DOHH2 (cell line): Measurements from ENCODE around the gene GNAS-AS1.
"Not testable (repeated sequence)": the region's sequence is repeated elsewhere in the genome, so short reads cannot be mapped to it uniquely, and the experiment has no call there.

ENCODE experiments used
- H3F3A ChIP-seq: fragments of 200-600 bp; sonication (generic), shearing (Covaris generic); 2 replicates; pipeline ENCODE4 v1.6.0; 2016; ENCODE audit warnings: antibody characterized with exemption, mild to moderate bottlenecking; ENCODE audit not compliant: control insufficient read depth, insufficient read depth
- H3K27ac ChIP-seq: fragments of 200-600 bp; sonication (generic); 2 replicates; pipeline ENCODE4 v1.5.1; 2014; ENCODE audit warnings: low read depth, mild to moderate bottlenecking, low read length, moderate library complexity
- H3K27me3 ChIP-seq: fragments of 200-600 bp; sonication (generic); 2 replicates; pipeline ENCODE4 v1.6.1; 2014; ENCODE audit warnings: mild to moderate bottlenecking, low read length, mixed read lengths; ENCODE audit not compliant: control insufficient read depth
- H3K36me3 ChIP-seq: fragments of 200-600 bp; sonication (generic); 2 replicates; pipeline ENCODE4 v1.6.1; 2014; ENCODE audit warnings: mild to moderate bottlenecking, low read length, moderate library complexity, mixed read lengths; ENCODE audit not compliant: control insufficient read depth
- H3K4me1 ChIP-seq: fragments of 200-600 bp; sonication (generic); 2 replicates; pipeline ENCODE4 v1.6.1; 2014; ENCODE audit warnings: mild to moderate bottlenecking, low read length, mixed read lengths; ENCODE audit not compliant: control insufficient read depth
- H3K4me2 ChIP-seq: fragments of 200-600 bp; sonication (generic); 2 replicates; pipeline ENCODE4 v1.6.0; 2014; ENCODE audit warnings: mild to moderate bottlenecking, low read length, moderate library complexity
- H3K4me3 ChIP-seq: fragments of 200-600 bp; sonication (generic); 2 replicates; pipeline ENCODE4 v1.5.1; 2014; ENCODE audit warnings: mild to moderate bottlenecking, low read length, mixed read lengths
- H3K79me2 ChIP-seq: fragments of 200-600 bp; sonication (generic); 2 replicates; pipeline ENCODE4 v1.6.1; 2014; ENCODE audit warnings: mild to moderate bottlenecking, low read length, mixed read lengths; ENCODE audit not compliant: control insufficient read depth
- H3K9me2 ChIP-seq: fragments of 200-600 bp; sonication (generic); replicated peaks from 2 replicates; pipeline ENCODE4 v1.6.1; 2014; ENCODE audit warnings: mild to moderate bottlenecking, low read length, mixed read lengths; ENCODE audit not compliant: control insufficient read depth
- H3K9me3 ChIP-seq: fragments of 200-600 bp; sonication (generic); 2 replicates; pipeline ENCODE4 v1.6.1; 2014; ENCODE audit warnings: antibody characterized with exemption, low read length, mixed read lengths; ENCODE audit not compliant: control insufficient read depth, insufficient read depth
- H4K20me1 ChIP-seq: fragments of 200-600 bp; sonication (generic); 2 replicates; pipeline ENCODE4 v1.6.0; 2014; ENCODE audit warnings: low read depth, mild to moderate bottlenecking, antibody characterized with exemption, low read length, moderate library complexity; ENCODE audit not compliant: control insufficient read depth, insufficient read depth
- EZH2phosphoT487 ChIP-seq: fragments of 200-600 bp; sonication (generic); IDR thresholded peaks from 2 replicates; pipeline ENCODE4 v1.6.1; 2017; ENCODE audit warnings: borderline replicate concordance, mild to moderate bottlenecking, antibody characterized with exemption, low read length, moderate library complexity, mixed read lengths
- TF ChIP-seq, protein P1 (sequence below): fragments of 200-600 bp; sonication (generic); IDR thresholded peaks from one replicate; pipeline ENCODE4 v1.5.1; 2014; ENCODE audit warnings: antibody characterized with exemption, mild to moderate bottlenecking, low read depth, low read length; ENCODE audit not compliant: poor library complexity, severe bottlenecking

The GNAS-AS1 gene

DNA sequence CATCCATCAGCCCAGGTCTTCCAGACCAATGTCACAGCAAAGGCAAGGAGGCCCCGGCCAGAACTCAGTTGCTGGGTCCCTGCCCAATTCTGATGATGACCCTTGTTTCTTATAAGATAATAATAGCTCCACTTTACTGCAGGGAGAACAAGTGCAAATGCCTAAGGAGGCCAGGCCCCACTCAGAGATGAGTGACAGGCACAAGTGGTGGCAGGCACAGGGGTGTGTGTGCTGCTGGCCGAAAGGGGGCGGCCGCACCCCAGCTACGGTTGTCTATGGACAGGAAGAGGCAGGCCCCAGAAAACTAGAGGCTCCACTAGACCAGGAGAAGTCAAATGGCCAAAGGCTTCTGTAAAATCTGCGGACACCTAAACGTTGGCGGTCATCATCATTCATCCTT lies 28.6 kb downstream of the GNAS-AS1 start:
- no peak overlapping the region for H3K4me3 ChIP-seq
- no peaks in the 10 kb centered on the region for H3K79me2 ChIP-seq
- TF ChIP-seq EZH2phosphoT487, result no peak
- TF ChIP-seq, protein P1, sequence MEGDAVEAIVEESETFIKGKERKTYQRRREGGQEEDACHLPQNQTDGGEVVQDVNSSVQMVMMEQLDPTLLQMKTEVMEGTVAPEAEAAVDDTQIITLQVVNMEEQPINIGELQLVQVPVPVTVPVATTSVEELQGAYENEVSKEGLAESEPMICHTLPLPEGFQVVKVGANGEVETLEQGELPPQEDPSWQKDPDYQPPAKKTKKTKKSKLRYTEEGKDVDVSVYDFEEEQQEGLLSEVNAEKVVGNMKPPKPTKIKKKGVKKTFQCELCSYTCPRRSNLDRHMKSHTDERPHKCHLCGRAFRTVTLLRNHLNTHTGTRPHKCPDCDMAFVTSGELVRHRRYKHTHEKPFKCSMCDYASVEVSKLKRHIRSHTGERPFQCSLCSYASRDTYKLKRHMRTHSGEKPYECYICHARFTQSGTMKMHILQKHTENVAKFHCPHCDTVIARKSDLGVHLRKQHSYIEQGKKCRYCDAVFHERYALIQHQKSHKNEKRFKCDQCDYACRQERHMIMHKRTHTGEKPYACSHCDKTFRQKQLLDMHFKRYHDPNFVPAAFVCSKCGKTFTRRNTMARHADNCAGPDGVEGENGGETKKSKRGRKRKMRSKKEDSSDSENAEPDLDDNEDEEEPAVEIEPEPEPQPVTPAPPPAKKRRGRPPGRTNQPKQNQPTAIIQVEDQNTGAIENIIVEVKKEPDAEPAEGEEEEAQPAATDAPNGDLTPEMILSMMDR, result no peak
- no peaks in the 10 kb centered on the region for H3K27me3 ChIP-seq
- H3K27ac ChIP-seq, result no peak overlapping the region
- H3K9me2 ChIP-seq, result no peaks in the 10 kb centered on the region
- no peaks in the 10 kb centered on the region for H3K36me3 ChIP-seq
- no peaks in the 10 kb centered on the region for H3F3A ChIP-seq
- H4K20me1 ChIP-seq, result no peaks in the 10 kb centered on the region
- H3K9me3 ChIP-seq, result no peaks in the 10 kb centered on the region
- no peaks in the 10 kb centered on the region for H3K4me1 ChIP-seq
- no peak overlapping the region for H3K4me2 ChIP-seq

DNA sequence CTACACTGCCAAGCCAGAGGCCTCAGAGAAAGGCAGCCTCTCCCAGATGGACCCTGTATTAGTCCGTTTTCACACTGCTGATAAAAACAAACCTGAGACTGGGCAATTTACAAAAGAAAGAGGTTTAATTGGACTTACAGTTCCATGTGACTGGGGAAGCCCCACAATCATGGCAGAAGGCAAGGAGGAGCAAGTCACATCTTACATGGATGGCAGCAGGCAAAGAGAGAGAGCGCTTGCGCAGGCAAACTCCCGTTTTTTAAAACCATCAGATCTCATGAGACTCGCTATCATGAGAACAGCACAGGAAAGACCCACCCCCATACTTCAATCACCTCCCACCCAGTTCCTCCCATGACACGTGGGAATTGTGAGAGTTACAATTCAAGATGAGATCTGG lies 30.2 kb downstream of the GNAS-AS1 start:
- H3K36me3 ChIP-seq, H3K27me3 ChIP-seq, H3K4me2 ChIP-seq, H3K27ac ChIP-seq, H4K20me1 ChIP-seq, H3F3A ChIP-seq, H3K4me1 ChIP-seq, H3K79me2 ChIP-seq, H3K4me3 ChIP-seq, H3K9me2 ChIP-seq, H3K9me3 ChIP-seq: not testable (repeated sequence)

DNA sequence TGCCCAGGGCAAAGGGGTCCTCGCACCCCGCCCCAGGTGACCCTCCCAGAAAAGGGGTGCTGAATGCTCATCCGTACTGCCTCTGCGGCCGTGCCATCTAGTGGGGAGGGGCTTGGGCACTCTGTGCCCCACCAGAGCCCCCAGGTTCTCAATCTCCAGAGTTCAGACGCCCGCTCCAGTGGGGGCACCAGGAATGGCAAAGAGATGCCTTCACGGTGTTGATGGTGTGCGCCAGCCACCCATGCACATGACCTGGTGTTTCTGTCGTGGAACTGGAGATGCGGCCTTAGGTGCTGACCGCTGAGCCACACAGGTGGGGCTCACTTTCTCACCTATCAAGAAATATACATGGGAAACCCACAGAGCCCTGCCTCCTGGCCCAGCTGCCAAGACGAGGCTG lies 30.8 kb downstream of the GNAS-AS1 start:
- no peak overlapping the region for H3K4me3 ChIP-seq
- no peaks in the 10 kb centered on the region for H3K27me3 ChIP-seq
- no peaks in the 10 kb centered on the region for H3K4me1 ChIP-seq
- H3K36me3 ChIP-seq, result no peaks in the 10 kb centered on the region
- H3F3A ChIP-seq, result no peaks in the 10 kb centered on the region
- H3K9me3 ChIP-seq, result no peaks in the 10 kb centered on the region
- H3K27ac ChIP-seq, result no peak overlapping the region
- no peaks in the 10 kb centered on the region for H4K20me1 ChIP-seq
- no peaks in the 10 kb centered on the region for H3K79me2 ChIP-seq
- no peak overlapping the region for H3K4me2 ChIP-seq
- no peak for TF ChIP-seq EZH2phosphoT487
- TF ChIP-seq, protein P1, result no peak
- H3K9me2 ChIP-seq, result no peaks in the 10 kb centered on the region

DNA sequence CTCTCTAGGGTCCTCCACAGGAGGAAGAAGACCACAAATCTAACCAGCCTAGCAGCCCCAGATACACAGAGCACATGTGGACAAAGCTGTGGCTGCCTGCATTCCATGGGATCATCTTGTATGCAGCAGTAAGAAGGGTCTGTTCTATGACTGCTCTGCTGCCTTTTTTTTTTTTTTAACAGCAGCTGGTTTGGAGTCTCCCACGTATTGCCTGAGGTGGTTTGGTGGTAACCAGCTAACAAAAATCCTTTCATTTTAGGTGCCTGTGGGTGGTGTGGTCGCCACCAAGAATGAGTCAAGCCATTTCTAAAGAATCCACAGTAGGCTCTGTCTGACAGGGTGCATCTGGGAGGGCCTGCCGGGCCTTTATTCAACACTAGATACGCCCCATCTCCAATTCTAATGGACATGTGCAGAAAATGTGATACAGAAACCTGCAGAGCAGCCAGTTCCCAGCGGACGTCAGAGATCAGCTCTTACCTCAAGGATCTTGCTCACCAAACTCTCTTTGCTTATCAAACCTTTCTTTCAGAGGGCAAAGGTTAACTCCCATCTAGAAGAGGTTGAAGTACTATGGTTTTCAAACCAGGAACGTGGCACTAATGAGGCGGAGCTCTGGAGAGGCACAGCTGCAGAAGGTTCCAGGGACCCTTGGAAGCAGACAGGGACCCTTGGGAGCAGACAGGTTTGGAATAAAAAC lies 32.0 kb downstream of the GNAS-AS1 start:
- Histone ChIP-seq H3K79me2 (no peaks in the 10 kb centered on the region), H4K20me1 (no peaks in the 10 kb centered on the region), H3F3A (no peaks in the 10 kb centered on the region), H3K9me2 (no peaks in the 10 kb centered on the region), H3K27me3 (no peaks in the 10 kb centered on the region), H3K9me3 (no peaks in the 10 kb centered on the region), H3K4me2 (no peak overlapping the region), H3K4me1 (no peaks in the 10 kb centered on the region), H3K36me3 (no peaks in the 10 kb centered on the region), H3K27ac (no peak overlapping the region), H3K4me3 (no peak overlapping the region)
- TF ChIP-seq, protein P1, result no peak
- TF ChIP-seq EZH2phosphoT487, result no peak
